HG03280 (cell line): ENCODE data around the gene UVRAG.

ENCODE experiments used
- ATAC-seq: cut with Tn5 transposase; IDR thresholded peaks from one replicate; pipeline ENCODE4 v1.9.1; 2021; ENCODE audit warnings: mild to moderate bottlenecking, moderate library complexity; ENCODE audit not compliant: unreplicated experiment

UVRAG gene

DNA sequence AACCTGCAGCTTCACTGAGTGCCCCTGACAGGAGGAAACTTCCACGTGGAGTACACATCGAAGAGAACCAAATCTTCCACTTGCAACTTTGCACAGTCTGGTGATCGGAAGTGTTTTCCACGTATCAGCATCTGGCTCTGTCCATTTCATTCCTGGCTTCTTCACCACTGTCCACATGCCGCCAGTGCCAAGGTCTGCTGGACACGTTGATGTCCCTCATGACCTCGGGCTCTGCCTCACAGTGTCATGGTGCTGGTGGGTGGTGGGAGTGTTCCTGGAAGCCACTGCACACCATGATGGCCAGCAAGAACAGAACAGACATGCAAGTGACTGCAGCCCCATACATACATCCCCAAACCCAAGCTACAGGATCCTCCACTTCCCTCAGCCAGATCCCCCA is 342.9 kb downstream of the UVRAG start:
- no peak for ATAC-seq

DNA sequence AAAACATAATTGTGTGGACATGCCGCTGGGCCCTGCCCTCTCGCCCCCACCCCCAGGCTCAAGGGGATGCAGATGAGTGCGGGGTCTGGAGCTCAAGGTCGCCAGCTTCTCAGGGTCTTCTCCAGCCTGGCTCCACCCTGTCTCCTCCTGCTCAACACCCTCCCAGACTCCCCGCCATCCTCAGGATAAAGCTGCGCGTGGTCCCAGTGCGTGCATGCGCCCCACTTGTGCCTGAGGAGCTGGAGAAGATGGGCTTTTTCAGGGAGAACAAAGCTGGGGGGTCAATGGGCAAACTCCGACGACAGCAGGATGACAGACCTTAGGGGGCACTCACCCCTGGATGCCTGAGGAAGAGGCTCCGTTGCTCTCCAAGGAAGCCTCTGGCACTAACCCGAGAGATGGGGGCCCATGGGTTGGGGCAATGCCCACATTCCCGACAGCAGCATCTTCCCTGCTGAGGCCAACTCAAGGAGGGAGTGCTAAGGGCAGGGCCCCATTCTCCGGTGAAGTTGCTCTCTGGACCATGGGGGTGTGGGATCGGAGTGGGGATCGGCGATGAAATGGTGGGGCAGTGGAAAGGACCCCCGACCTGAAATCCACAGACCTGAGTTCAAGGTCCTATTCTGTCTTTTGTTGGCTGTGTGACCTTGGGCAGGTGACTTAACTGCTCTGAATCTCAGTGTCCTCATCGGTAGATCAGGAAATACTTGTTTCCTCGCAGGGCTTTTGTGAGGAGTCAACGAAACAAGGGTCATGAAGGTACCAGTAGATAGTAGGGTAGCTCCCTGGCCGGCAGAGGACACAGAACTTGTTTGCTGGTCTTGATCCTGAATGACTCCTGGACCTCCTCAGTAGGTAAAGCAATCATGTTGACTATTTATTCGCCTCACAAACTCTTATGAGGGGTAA is 343.6 kb downstream of the UVRAG start:
- ATAC-seq: no peak

DNA sequence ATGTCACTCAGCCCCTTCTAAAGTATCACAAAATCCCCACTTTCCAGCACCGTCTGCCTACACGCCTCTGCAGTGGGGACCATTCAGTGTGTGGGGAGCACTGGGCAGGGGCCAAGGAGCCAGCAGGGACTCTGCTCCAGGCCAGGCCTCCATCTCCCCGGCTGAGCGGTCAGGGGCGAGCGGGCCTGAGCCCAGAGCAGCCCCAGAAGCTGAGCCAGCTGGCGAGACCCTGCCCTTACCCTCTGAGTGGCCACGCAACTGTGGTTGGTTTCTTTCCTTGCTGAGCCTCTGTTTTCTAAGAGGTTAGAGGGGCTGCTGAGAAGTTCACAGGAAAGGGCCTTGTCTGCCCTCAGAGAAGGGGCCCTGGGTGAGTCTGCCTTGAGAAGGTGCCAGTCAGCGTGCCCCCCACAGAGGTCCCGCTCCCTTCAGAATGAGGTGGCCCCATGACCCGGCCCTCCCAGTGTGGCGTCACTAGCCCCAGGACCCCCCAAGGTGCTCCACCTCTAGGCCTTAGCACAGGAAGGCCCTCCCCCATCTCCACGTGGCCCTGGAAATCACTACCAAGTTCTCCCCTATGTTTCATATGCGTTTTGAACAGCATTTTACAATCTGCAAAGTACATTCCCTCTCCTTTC is 344.4 kb downstream of the UVRAG start:
- ATAC-seq: no peak

DNA sequence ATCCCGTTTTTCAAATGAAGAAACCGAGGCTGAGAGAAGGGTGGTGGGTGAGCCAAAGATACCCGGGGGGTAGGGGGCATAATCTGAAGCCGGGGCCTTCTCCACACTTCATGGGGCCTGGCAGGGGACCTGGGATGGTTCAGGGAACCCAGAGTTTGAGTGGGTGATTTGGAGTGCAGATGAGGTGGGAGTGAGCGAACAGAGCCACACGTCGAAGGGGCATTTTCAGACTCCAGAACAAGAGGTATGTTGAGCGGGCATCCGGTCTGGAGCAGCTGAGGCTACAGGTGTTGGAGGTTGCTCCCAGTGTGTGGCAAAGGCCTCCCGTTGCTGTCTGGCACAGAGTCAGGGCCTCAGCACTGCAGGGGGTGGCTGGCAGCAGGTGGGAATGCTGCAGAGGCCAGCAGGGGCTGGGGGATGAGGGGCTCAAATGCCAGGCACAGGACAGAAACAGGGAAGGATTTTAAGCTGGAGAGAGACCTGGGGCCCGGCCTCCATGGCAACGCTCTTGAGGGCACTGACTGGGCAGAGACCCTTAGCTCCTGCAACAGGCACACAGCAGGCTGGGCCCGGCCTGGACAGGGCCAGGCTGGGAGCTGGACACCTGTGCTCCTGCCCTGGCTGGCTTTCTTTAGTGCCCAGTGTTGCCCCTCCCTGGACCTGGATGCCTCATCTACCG is 345.1 kb downstream of the UVRAG start:
- no peak for ATAC-seq

DNA sequence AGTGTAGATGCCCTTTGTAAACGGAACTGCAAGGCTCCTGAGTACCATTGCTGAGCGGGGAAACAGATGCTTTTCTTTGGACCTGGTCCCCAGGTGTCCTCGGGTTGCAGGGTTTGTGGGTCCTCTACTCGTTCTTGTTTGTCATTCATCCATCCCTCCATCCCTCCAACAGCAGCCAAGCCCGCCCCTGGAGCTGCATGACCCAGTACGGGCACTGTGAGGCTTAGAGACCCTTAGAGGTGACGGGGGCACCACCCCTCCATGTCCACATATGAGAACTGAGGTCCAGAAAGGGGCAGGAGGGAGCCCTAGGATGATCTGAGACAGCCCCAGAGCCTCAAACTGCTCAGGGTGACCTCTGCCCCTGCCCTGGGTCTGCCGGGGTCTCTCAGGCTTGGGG is 345.8 kb downstream of the UVRAG start:
- ATAC-seq: no peak

DNA sequence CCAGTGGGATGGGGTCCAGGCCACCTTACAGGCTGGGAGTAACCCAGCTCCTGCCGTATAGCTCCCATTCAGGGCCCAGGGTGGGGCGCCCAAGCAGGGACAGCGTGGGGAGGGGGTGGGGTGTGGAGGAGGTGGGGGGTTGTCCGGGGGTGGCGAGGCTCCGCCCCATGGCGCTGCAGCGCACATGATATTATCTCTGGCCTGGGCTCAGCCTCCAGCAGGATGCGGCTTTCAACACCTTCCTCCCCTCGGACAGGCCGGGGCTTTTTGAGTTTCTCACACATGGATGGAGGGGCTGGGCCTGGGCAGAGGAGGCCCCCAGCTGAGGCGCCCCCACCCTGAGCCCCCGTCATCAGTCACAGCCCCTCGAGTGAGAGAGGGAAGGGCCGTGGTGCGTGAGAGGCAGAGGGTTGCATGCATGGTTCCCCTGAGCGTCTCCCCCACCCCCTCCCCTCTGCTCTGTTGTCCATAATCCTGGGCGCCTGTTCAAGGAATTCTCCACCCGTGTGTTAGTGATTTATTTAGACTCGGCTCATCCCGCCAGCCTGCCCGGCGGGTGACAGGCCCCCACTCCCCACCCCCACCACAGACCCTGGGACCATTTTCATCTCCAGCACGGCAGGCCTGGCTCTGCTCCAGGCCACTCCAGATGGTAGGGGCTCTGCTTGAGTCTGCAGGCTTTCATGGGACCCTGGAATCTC is 346.4 kb downstream of the UVRAG start:
- ATAC-seq: no peak

DNA sequence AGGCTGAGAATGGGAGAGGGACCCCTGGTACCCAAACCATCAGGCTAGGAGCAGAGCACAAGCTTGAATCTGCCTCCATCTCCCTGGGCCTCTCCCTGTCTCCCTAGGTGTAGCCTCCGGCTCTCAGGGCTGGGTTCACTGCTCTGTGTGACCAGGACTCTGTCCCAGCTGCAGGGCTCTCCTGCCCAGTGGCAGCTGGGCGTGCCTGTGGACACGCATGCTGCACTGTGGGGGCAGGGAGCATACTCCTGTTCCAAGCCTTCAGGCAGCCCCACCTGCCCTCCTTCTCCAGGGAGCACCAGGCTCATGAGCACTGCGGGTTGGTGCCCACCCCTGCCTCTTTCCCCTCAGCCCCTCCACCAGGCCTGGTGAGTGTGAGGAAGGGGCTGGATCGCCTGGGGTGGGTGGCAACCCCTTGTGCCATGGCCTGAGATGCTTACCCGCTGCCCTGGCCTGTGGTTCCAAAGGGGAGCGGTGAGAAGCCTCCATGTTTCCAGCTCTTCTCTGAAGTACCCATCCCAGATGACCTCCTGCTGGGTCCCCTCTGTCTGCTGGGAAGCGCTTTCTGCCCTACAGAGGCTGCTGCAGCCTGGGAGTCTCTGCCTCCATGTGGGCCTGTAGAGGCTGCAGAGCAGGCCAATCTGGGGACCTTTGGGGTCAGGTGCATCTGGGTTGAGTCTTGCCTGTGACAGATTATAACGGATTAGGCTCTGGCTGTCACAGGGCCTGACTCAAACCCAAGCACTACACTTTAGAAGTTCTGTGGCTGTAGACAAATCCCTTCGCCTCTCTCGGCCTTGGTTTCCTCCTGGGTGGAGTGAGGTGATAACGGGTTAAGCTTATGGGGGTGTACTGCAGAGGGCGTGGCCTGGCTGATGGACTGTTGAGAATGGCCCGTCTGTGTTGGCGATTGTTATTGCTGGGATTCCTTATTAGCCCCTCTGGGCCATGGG is 347.6 kb downstream of the UVRAG start:
- no peak for ATAC-seq

DNA sequence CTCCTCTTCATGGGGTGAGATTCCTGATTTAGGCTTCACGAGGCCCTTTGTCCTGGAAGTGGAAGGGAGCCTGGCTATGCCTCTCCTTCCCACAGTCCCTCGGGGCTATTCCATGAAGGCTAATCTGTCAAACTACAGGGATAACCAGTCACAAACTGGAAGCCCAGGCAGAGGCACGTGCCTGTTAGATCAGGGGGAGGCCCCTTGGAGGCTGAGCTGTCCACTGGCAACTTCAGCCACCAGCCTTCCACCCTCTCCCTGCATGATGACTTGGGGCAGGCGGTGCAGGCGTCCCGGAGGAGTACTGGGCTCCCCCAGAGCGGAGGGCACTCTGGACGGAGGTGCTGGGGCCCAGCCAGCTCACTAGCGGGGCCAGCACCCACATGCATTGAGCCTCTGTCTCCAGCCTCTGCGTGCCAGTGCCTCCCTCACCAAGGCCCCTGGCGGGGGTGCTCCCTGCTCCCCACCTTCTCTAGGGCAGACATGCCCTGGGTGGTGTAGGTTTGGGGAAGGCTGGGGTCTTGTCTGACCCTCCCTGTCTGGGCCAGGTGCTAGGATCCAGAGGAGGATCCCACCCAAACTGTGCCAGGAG is 348.4 kb downstream of the UVRAG start:
- ATAC-seq: no peak

DNA sequence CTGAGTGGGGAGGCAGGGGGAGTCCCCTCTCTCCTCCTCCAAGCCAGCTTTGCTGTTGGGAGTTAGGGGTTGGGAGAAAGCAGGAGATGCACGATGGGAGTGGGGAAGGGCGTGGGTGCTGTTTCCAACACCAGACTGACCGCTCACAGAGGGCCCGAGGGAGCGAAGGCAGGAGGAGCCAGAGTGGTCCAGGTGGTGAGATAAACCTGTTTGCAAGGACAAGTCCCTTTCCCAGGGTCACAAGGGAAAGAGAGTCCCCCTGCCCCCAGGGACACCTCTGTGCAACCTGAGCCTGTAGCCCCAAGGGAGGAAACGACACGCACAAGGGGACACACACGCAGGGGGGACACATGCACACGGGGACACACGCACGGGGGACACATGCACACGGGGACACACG is 349.1 kb downstream of the UVRAG start:
- ATAC-seq: no peak

DNA sequence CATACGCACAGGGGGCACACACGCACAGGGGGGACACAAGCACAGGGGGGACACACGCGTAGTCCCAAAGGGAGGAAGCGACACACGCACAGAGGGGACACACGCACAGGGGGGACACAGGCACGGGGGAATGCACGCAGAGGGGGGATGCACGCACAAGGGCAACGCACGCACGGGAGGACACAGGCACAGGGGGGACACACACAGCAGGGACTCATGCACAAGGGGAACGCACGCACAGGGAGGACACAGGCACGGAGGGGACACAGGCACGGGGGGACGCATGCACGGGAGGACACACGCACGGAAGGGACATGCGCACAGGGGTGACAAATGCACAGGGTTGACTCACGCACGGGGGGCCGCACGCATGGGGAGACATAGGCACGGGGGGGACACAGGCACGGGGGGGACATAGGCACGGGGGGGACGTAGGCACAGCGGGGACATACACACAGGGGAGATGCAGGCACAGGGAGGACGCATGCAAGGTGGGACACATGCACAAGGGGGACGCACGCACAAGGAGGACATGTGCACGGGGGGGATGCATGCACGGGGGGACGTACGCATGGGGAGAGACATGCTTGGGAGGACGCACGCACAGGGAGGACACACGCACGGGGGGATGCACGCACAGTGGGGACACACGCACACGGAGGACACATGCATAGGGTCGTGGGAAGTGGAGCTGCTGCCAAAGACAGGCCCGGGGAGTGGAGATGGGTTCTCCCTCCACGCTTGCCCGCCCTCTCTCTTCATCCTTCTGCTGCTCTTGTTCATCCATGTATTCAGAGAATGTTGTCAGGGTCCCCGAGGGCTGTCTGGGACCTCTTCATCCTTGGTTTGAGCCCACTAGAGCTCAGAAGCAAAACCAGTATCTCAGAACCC is 350.1 kb downstream of the UVRAG start:
- ATAC-seq: no peak

DNA sequence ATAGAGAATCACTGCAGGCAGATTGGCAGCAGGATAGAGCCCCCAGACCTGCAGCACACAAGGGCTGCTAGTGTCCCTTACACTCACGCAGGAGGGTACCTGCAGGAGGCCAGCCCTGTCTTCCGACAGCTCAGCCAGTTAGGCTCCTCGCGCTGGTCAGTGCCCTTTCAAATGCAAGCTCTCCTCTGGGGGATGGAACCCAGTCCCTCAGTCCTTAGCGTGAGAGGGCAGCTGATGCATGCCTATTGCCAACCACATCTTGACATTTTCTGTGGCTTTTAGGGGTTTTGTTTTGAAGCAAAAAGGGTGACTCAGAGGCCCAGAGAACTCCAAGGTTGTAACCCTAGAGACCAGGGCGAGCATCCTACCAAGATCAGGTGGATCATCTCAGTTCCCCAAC is 351.3 kb downstream of the UVRAG start:
- no peak for ATAC-seq

DNA sequence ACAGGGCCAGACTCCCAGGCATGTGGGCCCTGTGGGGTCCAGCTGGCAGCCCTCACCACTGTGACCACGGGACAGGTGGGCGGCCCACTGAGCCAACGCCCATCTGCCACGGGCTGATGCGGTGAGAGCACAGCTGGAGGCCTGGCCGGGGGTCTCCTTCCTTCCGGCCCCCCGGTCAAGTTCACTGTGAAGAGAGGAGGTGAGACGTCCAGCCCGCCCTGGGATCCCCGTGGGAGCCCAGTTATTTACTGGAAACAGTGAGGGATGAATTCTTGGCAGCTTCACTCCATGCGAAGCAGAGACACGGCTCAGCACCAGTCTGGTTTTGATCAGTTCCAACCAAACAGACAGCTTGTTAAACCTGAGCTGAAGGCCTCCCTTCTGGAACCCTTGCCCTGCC is 352.6 kb downstream of the UVRAG start:
- no peak for ATAC-seq

DNA sequence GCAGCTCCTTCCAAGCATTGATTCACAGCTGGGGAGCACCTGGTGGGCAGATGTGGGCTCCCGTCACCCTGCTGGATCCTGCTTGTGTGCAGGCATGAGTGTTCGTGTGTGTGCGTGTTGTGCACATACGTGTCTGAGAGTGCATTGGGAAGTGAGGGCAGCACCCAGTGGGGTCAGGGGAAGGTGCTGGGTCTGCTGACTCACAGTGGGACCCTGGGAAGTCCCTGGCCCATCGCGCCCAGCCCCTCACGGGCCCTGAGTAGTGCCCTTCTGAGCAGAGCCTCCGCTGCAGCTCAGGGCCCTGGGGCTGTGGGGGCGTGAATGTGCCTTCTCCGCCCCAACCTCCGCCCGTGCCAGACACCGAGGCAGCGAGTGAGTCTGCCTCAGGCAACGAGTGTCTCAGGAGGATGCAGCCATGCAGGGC is 354.5 kb downstream of the UVRAG start:
- no peak for ATAC-seq

DNA sequence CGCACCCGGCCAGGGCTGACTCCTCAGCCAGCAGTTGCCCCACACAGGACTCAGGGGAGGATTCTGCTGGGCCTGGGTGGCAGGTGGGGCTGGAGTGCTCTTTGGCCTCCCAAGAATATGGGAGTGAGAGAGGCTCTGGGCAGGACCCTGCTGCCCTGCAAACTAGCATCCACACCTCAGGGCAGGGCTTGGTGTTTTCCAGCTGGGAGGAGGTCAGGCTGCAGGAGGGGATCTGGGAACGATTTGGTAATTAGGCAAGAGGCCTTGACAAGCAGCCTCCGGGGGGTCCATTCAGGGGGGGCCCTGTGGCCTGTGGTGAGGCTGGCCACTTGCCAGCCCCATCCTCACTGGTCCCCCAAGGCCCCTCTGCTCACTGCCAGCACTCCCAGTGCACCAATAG is 355.5 kb downstream of the UVRAG start:
- ATAC-seq: no peak

DNA sequence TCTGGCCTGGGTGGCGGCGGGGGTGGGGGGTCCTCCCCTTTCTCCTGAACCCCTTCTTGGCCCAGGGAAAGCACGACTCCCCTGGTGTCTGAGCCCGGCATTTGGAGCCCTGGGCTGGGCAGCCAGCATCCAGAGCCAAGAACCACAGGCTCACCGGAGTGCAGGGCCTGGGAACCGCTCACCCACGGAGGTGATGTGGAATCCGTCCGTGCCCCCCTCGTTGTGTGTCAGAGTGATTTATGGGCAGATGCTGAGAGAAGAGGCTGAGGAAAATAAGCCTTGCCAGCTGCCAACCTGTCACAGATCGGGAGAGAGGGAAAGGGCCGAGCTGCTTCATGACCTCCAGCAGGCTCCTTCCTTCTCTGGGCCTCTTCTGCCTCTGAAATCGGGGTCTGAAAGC is 357.6 kb downstream of the UVRAG start:
- no peak for ATAC-seq

DNA sequence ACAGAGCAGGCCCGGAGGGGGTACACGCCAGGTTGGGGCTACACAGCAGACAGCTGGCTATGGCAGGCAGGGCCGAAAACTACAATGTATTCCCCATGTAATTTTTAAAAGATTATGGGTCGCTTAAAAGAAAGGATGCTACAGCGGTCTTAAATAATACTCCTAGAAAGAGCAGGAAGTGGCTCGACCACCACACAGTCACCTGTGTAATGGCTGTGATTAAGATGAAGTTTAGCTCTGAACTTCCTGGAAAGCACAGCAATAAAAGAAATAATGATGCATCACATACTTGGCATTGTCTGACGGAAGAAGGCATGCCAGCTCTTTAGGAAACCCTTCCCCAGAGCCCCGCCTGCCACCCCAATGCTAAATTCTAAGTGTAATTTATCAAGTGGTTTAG is 358.7 kb downstream of the UVRAG start:
- no peak for ATAC-seq

DNA sequence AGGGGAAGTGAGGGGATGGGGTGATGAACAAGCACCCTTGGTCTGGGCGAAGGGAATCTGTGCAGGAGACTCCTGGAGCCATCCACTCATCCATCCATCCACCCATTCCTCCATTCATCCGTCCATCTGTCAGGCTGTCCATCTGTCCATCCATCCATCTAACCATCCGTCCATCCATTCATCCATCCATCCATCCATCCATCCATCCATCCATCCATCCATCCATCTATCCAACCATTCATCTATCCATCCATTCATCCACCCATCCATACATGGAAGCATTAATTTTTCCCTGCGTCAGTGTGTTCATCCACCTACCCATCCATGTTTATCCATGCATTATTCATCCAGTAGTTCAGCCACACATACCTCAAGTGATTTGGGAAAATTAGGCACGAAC is 359.3 kb downstream of the UVRAG start:
- no peak for ATAC-seq

DNA sequence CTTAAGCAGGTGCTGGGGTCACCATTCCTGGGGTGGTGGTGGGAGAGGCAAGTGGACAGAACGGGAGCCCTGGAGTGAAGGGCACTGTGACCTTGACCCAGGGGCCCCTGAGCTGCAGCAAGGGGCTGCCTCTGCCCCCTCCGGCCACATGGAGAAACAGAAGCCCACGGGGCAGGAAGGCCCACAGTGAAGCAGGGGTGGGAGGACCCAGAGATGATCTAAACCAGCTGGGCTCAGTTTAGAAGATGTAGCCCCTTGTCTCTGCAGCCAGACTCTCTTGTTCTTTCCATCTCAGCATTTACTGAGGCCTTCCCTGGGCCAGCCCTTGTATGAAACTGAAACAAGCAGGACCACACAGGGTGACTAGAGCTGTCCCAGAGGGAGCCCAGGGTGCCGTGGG is 360.8 kb downstream of the UVRAG start:
- no peak for ATAC-seq

DNA sequence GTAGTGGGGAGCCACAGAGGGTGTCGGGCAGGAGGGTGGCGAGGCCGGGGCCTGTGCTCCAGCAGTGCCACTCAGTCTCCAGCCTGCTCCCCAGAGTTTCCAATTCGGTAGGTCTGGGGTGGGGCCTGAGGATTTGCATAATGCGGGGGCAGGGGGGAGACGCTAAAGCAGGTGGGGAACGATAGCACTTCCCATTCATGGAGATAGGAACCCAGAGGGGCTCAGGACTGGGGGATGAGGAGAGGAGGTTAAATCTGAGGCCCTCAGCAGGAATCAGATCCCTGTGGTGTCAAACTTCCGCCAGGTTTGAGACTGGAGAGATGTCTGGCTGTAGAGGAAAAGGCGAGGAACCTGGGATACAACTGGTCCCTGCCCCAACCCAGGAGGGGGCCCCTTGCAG is 361.5 kb downstream of the UVRAG start:
- no peak for ATAC-seq
